Peyer's patch (tissue), 4 donors: ENCODE data around the gene ADCY2. TPM values are rescaled to one million over a fixed set of nuclear protein-coding genes. Genes with fewer than 3 reads are reported as not detected.
A peak's percentile ranks its signal among the peaks of the same experiment; 100 is the strongest.

ENCODE experiments used
- DNase-seq, 3 donors: peaks; one replicate each; pipeline ENCODE4 v3.0.0-alpha.2; 2017 to 2019
- H3K27ac ChIP-seq, 4 donors: fragments of 200-600 bp; sonication (generic); one replicate each; pipeline ENCODE4 v1.5.1; 2016 to 2019
- H3K27me3 ChIP-seq, 2 donors: fragments of 200-600 bp; sonication (generic); one replicate each; pipeline ENCODE4 v1.5.1; 2019
- H3K36me3 ChIP-seq, 3 donors: fragments of 200-600 bp; sonication (generic); one replicate each; pipeline ENCODE4 v1.5.1; 2016 to 2019
- H3K4me1 ChIP-seq, 4 donors: fragments of 200-600 bp; sonication (generic); one replicate each; pipeline ENCODE4 v1.5.1; 2016 to 2019
- H3K4me3 ChIP-seq, 4 donors: fragments of 200-600 bp; sonication (generic); 1 replicate in 3 of 4; 2 replicates in 1 of 4; pipeline ENCODE4 v1.5.1; 2016 to 2019; ENCODE audit warnings: mild to moderate bottlenecking in 1 of 4
- H3K9me3 ChIP-seq, 4 donors: fragments of 200-600 bp; sonication (generic); one replicate each; pipeline ENCODE4 v1.5.1; 2016 to 2019; ENCODE audit warnings: mild to moderate bottlenecking in 1 of 4
- POLR2A ChIP-seq, 2 donors: fragments of 450-650 bp; IDR thresholded peaks; one replicate each; pipeline ENCODE4 v1.5.1; 2017; ENCODE audit warnings: antibody characterized with exemption in 2 of 2, mild to moderate bottlenecking in 2 of 2, moderate library complexity in 2 of 2
- total RNA-seq, 4 donors: library from RNA; depleted of rRNA; stranded (reverse); fragments of >200 nt; gene quantifications; one replicate each; pipeline ENCODE4 v1.1.0, GENCODE V29; 2016
- TF ChIP-seq, protein P1 (sequence below), 6 experiments: fragments of 450-650 bp in 4 of 6; fragments of 200-600 bp in 2 of 6; sonication (generic) in 1 of 6; IDR thresholded peaks; one replicate each; pipeline ENCODE4 v1.5.1; 2017 to 2019; ENCODE audit warnings: antibody characterized with exemption in 6 of 6, mild to moderate bottlenecking in 3 of 6, moderate library complexity in 1 of 6

ADCY2 gene
- total RNA-seq, 4 donors from 2014 or later = 0.53 to 12.4 (median 5.1) TPM

DNA sequence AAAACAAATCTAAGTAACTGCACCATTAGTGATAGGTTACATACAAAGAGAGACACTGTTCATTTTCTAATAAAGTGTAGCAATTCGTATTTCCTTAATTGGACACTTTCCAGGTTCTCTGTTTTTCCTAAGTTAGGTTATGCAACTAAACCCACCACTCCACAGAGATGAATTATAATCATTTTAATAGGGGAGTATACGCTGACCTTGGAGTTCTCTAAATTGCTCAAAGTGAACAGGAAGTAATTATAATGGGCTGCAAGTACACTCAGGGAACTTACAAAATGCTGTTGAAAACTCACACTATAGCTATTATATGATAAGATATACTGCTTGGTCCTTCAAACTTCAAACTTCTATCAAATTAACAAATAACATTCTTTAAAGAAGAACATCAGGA, 18.2 kb upstream of the ADCY2 start:
- no peak for DNase-seq

DNA sequence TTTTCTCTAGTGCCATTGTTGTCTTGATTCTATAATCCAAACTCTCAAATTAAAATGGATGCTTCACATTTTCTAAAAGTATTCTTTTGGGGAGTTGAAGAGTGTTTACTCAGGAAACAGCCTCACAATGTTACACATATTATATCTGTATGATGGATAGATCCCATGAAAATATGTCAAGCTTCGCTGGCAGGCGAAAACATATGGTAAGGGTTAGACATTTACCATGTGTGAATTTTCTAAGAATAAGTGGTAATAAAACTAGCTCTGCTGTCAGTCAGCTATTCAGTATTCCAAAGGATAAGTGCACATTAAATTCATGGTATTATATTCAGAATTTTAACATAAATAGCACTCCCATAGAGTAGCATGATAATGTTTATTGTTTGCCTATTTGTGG, 13.3 kb upstream of the ADCY2 start:
- no peaks in the 10 kb centered on the region for H3K27me3 ChIP-seq
- H3K36me3 ChIP-seq = no peaks in the 10 kb centered on the region
- no peak for DNase-seq
- no peaks in the 10 kb centered on the region for H3K4me1 ChIP-seq
- H3K27ac ChIP-seq = no peak overlapping the region
- no peak for TF ChIP-seq POLR2A (IDR thresholded peaks at IDR 0.05)
- H3K4me3 ChIP-seq = no peak overlapping the region
- no peaks in the 10 kb centered on the region for H3K9me3 ChIP-seq

More for the DNA sequence above, 18.2 kb upstream of the ADCY2 start:
- no peak overlapping the region for H3K27ac ChIP-seq
- no peak overlapping the region for H3K4me3 ChIP-seq
- no peaks in the 10 kb centered on the region for H3K4me1 ChIP-seq
- H3K36me3 ChIP-seq = no peaks in the 10 kb centered on the region
- TF ChIP-seq, protein P1, sequence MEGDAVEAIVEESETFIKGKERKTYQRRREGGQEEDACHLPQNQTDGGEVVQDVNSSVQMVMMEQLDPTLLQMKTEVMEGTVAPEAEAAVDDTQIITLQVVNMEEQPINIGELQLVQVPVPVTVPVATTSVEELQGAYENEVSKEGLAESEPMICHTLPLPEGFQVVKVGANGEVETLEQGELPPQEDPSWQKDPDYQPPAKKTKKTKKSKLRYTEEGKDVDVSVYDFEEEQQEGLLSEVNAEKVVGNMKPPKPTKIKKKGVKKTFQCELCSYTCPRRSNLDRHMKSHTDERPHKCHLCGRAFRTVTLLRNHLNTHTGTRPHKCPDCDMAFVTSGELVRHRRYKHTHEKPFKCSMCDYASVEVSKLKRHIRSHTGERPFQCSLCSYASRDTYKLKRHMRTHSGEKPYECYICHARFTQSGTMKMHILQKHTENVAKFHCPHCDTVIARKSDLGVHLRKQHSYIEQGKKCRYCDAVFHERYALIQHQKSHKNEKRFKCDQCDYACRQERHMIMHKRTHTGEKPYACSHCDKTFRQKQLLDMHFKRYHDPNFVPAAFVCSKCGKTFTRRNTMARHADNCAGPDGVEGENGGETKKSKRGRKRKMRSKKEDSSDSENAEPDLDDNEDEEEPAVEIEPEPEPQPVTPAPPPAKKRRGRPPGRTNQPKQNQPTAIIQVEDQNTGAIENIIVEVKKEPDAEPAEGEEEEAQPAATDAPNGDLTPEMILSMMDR (IDR thresholded peaks at IDR 0.05) = no peak
- no peak for TF ChIP-seq POLR2A (IDR thresholded peaks at IDR 0.05)
- no peaks in the 10 kb centered on the region for H3K9me3 ChIP-seq
- no peaks in the 10 kb centered on the region for H3K27me3 ChIP-seq

DNA sequence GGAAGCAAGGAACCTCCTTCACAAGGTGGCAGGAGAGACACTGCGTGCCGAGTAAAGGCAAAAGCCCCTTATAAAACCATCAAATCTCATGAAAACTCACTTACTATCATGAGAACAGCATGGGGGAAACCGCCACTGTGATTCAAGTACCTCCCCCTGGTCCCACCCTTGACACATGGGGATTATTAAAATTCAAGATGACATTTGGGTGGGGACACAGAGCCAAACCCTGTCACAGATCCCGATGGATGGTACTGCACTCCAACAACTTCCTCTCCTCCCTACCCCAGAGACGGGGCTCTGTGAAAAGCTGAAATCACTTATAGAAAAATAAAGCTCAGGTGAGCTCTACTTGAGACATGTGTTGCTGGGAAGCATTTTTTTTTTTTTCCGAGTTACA, 10.3 kb upstream of the ADCY2 start:
- Histone ChIP-seq H3K36me3 (no peaks in the 10 kb centered on the region), H3K9me3 (no peaks in the 10 kb centered on the region), H3K4me1 (no peaks in the 10 kb centered on the region), H3K27ac (no peak overlapping the region), H3K27me3 (no peaks in the 10 kb centered on the region), H3K4me3 (no peak overlapping the region)
- no peak for TF ChIP-seq POLR2A (IDR thresholded peaks at IDR 0.05)
- TF ChIP-seq, protein P1 (IDR thresholded peaks at IDR 0.05) = no peak
- DNase-seq = no peak

DNA sequence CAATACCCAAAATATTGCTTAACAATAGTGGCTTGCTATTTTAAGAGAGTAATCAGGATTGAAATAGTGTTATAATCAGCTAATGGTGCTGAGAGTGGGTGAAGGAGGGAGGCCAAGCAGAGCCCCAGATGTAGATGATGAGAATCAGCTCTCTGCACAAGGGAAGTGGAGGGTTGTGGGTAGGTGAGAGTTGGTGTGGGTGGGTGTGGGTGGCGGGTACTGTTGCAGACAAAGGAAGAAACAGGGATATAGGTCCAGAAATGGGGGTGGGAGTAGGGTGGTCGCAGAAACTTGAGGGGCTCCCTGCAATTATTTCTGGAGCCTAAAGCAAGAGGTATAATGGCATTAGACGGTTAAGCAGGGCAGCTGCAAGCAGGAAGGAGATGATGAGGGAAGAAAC, 7.4 kb upstream of the ADCY2 start:
- Histone ChIP-seq H3K4me3 (no peak overlapping the region), H3K9me3 (no peaks in the 10 kb centered on the region), H3K36me3 (no peaks in the 10 kb centered on the region), H3K27ac (no peak overlapping the region), H3K27me3 (no peaks in the 10 kb centered on the region), H3K4me1 (peaks cover 0 to 11% (median 0%) of the 10 kb centered on the region in 4 donors)
- no peak for TF ChIP-seq POLR2A (IDR thresholded peaks at IDR 0.05)
- TF ChIP-seq, protein P1 (IDR thresholded peaks at IDR 0.05) = no peak
- no peak for DNase-seq

DNA sequence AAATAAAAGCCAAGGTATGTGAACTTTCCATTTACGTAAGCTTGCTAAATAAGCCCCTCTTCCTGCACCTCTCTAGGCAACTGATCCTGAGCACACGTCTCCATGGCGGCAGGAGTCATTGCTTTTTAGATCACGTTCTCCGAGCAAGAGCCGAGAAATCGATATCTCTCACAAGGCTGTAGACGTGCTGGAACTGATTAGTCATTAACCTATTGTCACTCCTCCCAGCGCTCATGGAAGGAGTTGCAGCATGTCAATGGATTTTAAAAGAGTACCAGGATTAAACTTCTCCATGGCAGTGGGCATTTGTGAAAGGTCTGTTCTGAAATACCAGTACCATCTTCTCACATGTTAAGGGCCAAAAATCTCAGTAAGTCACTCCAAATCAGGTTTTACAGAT, 4.7 kb upstream of the ADCY2 start:
- TF ChIP-seq, protein P1 (IDR thresholded peaks at IDR 0.05) = peak in 3 of 6 experiments; percentile 55 to 62 (median 56)
- no peak for TF ChIP-seq POLR2A (IDR thresholded peaks at IDR 0.05)
- DNase-seq = peak in 1 of 3 donors; percentile 60
- Histone ChIP-seq H3K36me3 (no peaks in the 10 kb centered on the region), H3K4me1 (peaks cover 0 to 16% (median 0%) of the 10 kb centered on the region in 4 donors), H3K27ac (no peak overlapping the region), H3K4me3 (no peak overlapping the region), H3K27me3 (peaks cover 0 to 7% of the 10 kb centered on the region in 2 donors), H3K9me3 (no peaks in the 10 kb centered on the region)

DNA sequence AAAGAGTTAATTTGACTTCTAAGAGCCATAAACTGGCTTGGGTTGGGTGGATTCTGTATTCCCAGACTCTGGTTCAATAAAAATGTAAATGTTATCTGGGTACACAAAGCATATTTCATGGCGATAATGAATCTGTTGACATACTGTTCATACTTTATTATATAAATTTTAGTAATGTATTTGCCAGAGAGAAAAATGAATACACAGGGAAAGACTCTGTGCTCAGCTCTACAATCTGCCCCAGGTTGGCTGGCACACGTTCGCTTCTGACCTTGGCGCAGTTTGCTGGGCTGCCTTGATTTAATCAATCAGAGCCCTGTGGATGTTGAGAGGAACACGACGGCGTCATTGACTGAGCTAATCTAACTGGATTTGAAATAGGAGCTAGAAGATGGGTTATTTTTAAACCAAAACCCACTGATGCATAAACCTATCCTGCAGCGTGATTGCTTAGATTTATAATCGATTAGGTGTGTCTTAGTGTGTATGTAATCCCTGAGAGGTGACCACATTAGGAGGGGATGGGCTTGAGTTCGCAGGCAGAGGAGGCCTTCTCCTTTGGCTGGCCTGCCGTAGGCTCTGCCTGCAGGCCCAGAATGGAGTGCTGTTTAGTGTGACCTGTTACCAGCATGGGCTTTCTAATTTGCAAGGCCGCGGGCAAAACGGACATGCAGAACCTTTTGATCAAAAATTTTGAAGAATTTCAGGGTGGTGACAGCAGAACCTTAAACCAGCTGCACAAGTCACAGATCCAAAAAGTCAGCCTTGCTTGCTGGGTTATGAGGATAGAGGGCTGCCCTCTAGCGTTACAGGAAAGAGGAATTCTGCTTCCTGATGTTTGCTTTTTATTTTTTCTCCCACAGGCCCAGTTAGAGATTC, 3.9 kb upstream of the ADCY2 start:
- peaks cover 0 to 14% of the 10 kb centered on the region in 2 donors for H3K27me3 ChIP-seq
- no peak for TF ChIP-seq POLR2A (IDR thresholded peaks at IDR 0.05)
- TF ChIP-seq, protein P1 (IDR thresholded peaks at IDR 0.05) = peak in 4 of 6 experiments; percentile 30 to 59 (median 56)
- H3K36me3 ChIP-seq = no peaks in the 10 kb centered on the region
- peaks cover 0 to 22% (median 0%) of the 10 kb centered on the region in 4 donors for H3K4me1 ChIP-seq
- DNase-seq = peak in 1 of 3 donors; percentile 57
- H3K27ac ChIP-seq = no peak overlapping the region
- H3K9me3 ChIP-seq = no peaks in the 10 kb centered on the region
- H3K4me3 ChIP-seq = no peak overlapping the region
